RWPE2 (cell line): ENCODE results near the gene DDX59.
A peak's percentile ranks its signal among the peaks of the same experiment; 100 is the strongest.
"Not testable (repeated sequence)": the region's sequence is repeated elsewhere in the genome, so short reads cannot be mapped to it uniquely, and the experiment has no call there.

ENCODE experiments used
- ATAC-seq: fragments of 200-7000 bp; cut with Tn5 transposase; 3 replicates; pipeline ENCODE4 v1.9.1; 2021; ENCODE audit warnings: low read depth
- DNase-seq: peaks from one replicate; pipeline ENCODE4 v3.0.0-alpha.2; 2020; ENCODE audit warnings: low spot score
- H3K27ac ChIP-seq: fragments of 450-650 bp; 2 replicates; pipeline ENCODE4 v1.5.1; 2017; ENCODE audit warnings: mild to moderate bottlenecking; ENCODE audit not compliant: poor library complexity, severe bottlenecking
- H3K27me3 ChIP-seq: fragments of 250-450 bp; sonication (Bioruptor Pico); 2 replicates; pipeline ENCODE4 v1.5.1; 2021; ENCODE audit warnings: mild to moderate bottlenecking, moderate library complexity; ENCODE audit not compliant: insufficient read depth, poor library complexity, severe bottlenecking
- H3K36me3 ChIP-seq: fragments of 250-450 bp; sonication (Bioruptor Pico); 2 replicates; pipeline ENCODE4 v1.5.1; 2020; ENCODE audit warnings: low read depth, mild to moderate bottlenecking, moderate library complexity
- H3K4me1 ChIP-seq: fragments of 250-450 bp; sonication (Bioruptor Pico); 2 replicates; pipeline ENCODE4 v1.5.1; 2021; ENCODE audit warnings: mild to moderate bottlenecking, moderate library complexity; ENCODE audit not compliant: insufficient read depth, poor library complexity, severe bottlenecking
- H3K4me3 ChIP-seq: fragments of 250-450 bp; sonication (Bioruptor Pico); 2 replicates; pipeline ENCODE4 v1.5.1; 2021; ENCODE audit warnings: mild to moderate bottlenecking, moderate library complexity; ENCODE audit not compliant: severe bottlenecking
- H3K9me3 ChIP-seq: fragments of 250-450 bp; sonication (Bioruptor Pico); 2 replicates; pipeline ENCODE4 v1.5.1; 2021; ENCODE audit warnings: mild to moderate bottlenecking, moderate library complexity; ENCODE audit not compliant: severe bottlenecking
- TF ChIP-seq, protein P1 (sequence below): fragments of 450-650 bp; IDR thresholded peaks from one replicate; pipeline ENCODE4 v1.5.1; 2017; ENCODE audit warnings: mild to moderate bottlenecking, moderate library complexity; ENCODE audit not compliant: poor library complexity, severe bottlenecking

DDX59 gene

GRCh38 chr1:200634261-200635122 lies 35.2 kb downstream of the DDX59 start:
- TF ChIP-seq, protein P1, sequence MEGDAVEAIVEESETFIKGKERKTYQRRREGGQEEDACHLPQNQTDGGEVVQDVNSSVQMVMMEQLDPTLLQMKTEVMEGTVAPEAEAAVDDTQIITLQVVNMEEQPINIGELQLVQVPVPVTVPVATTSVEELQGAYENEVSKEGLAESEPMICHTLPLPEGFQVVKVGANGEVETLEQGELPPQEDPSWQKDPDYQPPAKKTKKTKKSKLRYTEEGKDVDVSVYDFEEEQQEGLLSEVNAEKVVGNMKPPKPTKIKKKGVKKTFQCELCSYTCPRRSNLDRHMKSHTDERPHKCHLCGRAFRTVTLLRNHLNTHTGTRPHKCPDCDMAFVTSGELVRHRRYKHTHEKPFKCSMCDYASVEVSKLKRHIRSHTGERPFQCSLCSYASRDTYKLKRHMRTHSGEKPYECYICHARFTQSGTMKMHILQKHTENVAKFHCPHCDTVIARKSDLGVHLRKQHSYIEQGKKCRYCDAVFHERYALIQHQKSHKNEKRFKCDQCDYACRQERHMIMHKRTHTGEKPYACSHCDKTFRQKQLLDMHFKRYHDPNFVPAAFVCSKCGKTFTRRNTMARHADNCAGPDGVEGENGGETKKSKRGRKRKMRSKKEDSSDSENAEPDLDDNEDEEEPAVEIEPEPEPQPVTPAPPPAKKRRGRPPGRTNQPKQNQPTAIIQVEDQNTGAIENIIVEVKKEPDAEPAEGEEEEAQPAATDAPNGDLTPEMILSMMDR, result peak; percentile 22
- H3K27ac ChIP-seq, result no peak overlapping the region

GRCh38 chr1:200631375-200631774 lies 38.3 kb downstream of the DDX59 start:
- Histone ChIP-seq H3K27ac (no peak overlapping the region), H3K4me3 (no peak overlapping the region), H3K36me3 (no peaks in the 10 kb centered on the region), H3K4me1 (no peaks in the 10 kb centered on the region), H3K9me3 (no peaks in the 10 kb centered on the region), H3K27me3 (no peaks in the 10 kb centered on the region)
- ATAC-seq (no peak), DNase-seq (no peak)
- TF ChIP-seq, protein P1, result no peak

More at GRCh38 chr1:200634261-200635122, 35.2 kb downstream of the DDX59 start:
- ATAC-seq, result no peak
- H3K36me3 ChIP-seq, result no peaks in the 10 kb centered on the region
- no peak for DNase-seq
- H3K27me3 ChIP-seq, result no peaks in the 10 kb centered on the region
- H3K4me3 ChIP-seq, result no peak overlapping the region
- H3K4me1 ChIP-seq, result no peaks in the 10 kb centered on the region
- no peaks in the 10 kb centered on the region for H3K9me3 ChIP-seq

- H3K36me3 ChIP-seq, H3K27ac ChIP-seq, DNase-seq, H3K9me3 ChIP-seq, H3K4me3 ChIP-seq, H3K4me1 ChIP-seq, H3K27me3 ChIP-seq, ATAC-seq: not testable (repeated sequence)
Observed at GRCh38 chr1:200630515-200630899, 39.2 kb downstream of the DDX59 start.

DNA sequence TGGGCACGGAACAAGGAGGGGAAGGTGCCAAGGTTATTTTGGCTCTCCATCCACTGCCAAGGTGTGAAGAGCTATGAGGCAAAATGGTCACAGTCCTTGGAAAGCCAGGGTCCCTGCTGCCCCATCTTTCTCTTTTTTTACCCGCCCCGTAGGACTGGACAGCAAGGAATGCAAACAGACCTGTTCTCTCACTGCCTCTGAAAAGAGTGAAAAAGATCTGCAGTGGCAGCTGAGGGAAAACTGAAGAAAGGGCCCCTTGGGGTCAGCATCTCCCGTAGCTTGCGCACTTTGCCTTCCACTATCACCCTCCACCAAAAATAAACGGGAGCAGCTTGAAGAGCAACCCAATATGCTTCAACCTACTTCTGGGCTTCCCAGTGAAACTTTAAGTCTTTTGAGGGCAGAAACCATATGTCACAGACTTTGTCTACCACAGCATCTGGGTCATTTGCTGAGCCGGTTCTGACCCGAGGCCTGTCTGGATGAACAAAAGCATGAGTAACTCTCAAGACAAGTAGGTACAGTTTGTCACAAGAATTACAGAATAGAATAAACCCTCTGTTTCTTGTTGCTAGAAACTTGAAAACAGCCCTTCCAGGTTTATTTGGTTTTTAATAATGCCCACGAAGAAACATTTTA lies 39.7 kb downstream of the DDX59 start:
- DNase-seq, result no peak
- Histone ChIP-seq H3K4me1 (peaks cover 3% of the 10 kb centered on the region), H3K27ac (no peak overlapping the region), H3K36me3 (no peaks in the 10 kb centered on the region), H3K4me3 (no peak overlapping the region), H3K27me3 (no peaks in the 10 kb centered on the region), H3K9me3 (no peaks in the 10 kb centered on the region)
- TF ChIP-seq, protein P1, result no peak
- ATAC-seq, result no peak

DNA sequence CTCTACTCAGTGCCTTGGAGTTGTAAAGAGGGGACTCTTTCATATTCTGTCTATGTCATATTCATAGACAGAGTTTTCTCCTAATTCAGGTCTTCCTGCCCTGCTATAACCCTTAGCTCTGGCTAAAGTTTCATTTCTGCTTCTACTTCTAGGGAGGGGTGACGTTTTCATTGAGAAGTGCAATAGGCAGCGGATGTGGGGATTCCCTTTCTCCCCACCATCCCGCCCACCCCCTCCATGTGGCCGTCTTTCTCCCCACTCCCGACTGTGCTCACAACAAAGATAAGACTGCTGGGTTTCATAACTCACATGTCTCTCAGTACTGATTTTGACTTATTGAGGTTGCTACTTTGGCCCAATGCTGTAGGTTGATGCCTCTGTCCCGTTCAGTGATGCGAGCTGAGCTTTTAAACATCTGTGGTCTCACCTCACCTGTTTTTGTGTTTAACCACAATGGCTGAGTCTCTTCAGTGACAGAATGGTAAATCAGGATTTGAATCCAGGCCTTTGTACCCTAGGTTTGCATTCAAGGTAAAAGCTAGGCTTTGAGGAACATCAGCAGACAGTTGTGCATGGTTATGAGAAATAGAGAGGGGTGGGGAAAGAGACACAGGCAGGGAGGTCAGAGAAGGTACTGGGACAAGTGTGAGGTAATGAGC lies 41.4 kb downstream of the DDX59 start:
- peaks cover 9% of the 10 kb centered on the region for H3K4me1 ChIP-seq
- H3K36me3 ChIP-seq, result no peaks in the 10 kb centered on the region
- ATAC-seq, result no peak
- H3K4me3 ChIP-seq, result no peak overlapping the region
- no peak for DNase-seq
- no peak overlapping the region for H3K27ac ChIP-seq
- TF ChIP-seq, protein P1, result no peak
- H3K9me3 ChIP-seq, result no peaks in the 10 kb centered on the region
- H3K27me3 ChIP-seq, result no peaks in the 10 kb centered on the region
